Brain microvascular endothelial cell (primary cell): Measurements from ENCODE around the gene GLOD4.
"Not testable (repeated sequence)": the region's sequence is repeated elsewhere in the genome, so short reads cannot be mapped to it uniquely, and the experiment has no call there.

Experiments
- DNase-seq: peaks from one replicate; pipeline ENCODE4 v3.0.0-alpha.2; 2020
- H3K27ac ChIP-seq: fragments of 250-450 bp; sonication (Bioruptor Pico); 2 replicates; pipeline ENCODE4 v1.5.1; 2020; ENCODE audit warnings: mild to moderate bottlenecking, moderate library complexity
- H3K27me3 ChIP-seq: fragments of 250-450 bp; sonication (Bioruptor Pico); replicated peaks from 2 replicates; pipeline ENCODE4 v1.5.1; 2020; ENCODE audit warnings: mild to moderate bottlenecking
- H3K36me3 ChIP-seq: fragments of 250-450 bp; sonication (Bioruptor Pico); replicated peaks from 2 replicates; pipeline ENCODE4 v1.5.1; 2020; ENCODE audit warnings: mild to moderate bottlenecking
- H3K4me3 ChIP-seq: 2 replicates; pipeline ENCODE4 v1.5.1; 2011; ENCODE audit warnings: low read depth, mild to moderate bottlenecking, control low read depth, low read length, moderate library complexity
- CTCF ChIP-seq: IDR thresholded peaks from 2 replicates; pipeline ENCODE4 v1.5.1; 2011; ENCODE audit warnings: low read depth, mild to moderate bottlenecking, moderate library complexity, low read length, control low read depth, inconsistent platforms; ENCODE audit errors: missing control alignments
- in situ Hi-C: cut with HindIII; loops from 2 replicates; pipeline ENCODE4 v1.10.0; 2017; ENCODE audit warnings: low sequenced_read_pairs, low pct_ligation_motif_present

GLOD4 gene

GRCh38 chr17:753418-753817, 28.7 kb downstream of the GLOD4 start:
- in situ Hi-C loops: no loop called here
- DNase-seq: no peak
- no peak for TF ChIP-seq CTCF
- no peaks in the 10 kb centered on the region for H3K27me3 ChIP-seq
- no peak overlapping the region for H3K27ac ChIP-seq
- H3K36me3 ChIP-seq: peaks cover 9% of the 10 kb centered on the region
- no peak overlapping the region for H3K4me3 ChIP-seq

- Histone ChIP-seq H3K4me3 (peak overlapping the region; percentile 71), H3K27ac (peak overlapping the region; percentile 74), H3K27me3 (no peaks in the 10 kb centered on the region), H3K36me3 (peaks cover 13% of the 10 kb centered on the region)
- in situ Hi-C loops: no loop called here
- no peak for TF ChIP-seq CTCF
- peak; percentile 18 for DNase-seq
These were observed 29.4 kb downstream of the GLOD4 start for GRCh38 chr17:752620-753219.

GRCh38 chr17:752002-752619, 30.0 kb downstream of the GLOD4 start, which contains the start of gene GEMIN4:
Gene GEMIN4, minus strand, starts transcription at chr17:752264. Its CDS starts 122 bp downstream, at chr17:752142.
- H3K36me3 ChIP-seq: peaks cover 13% of the 10 kb centered on the region
- no peaks in the 10 kb centered on the region for H3K27me3 ChIP-seq
- peak within 1 kb of the TSS; percentile 74 for H3K27ac ChIP-seq
- peak within 1 kb of the TSS; percentile 71 for H3K4me3 ChIP-seq
- in situ Hi-C loops: no loop called here
- peak; percentile 82 for TF ChIP-seq CTCF
- DNase-seq: peak; percentile 77

GRCh38 chr17:751269-752001, 30.6 kb downstream of the GLOD4 start:
- Histone ChIP-seq H3K4me3 (peak overlapping the region; percentile 71), H3K36me3 (peaks cover 11% of the 10 kb centered on the region), H3K27ac (peak overlapping the region; percentile 74), H3K27me3 (no peaks in the 10 kb centered on the region)
- in situ Hi-C loops: no loop called here
- peak; percentile 19 for DNase-seq
- TF ChIP-seq CTCF: no peak

GRCh38 chr17:750431-751037, 31.5 kb downstream of the GLOD4 start:
- DNase-seq: no peak
- no peak overlapping the region for H3K27ac ChIP-seq
- in situ Hi-C loops: no loop called here
- peak overlapping the region; percentile 71 for H3K4me3 ChIP-seq
- peaks cover 18% of the 10 kb centered on the region for H3K36me3 ChIP-seq
- no peaks in the 10 kb centered on the region for H3K27me3 ChIP-seq
- no peak for TF ChIP-seq CTCF

GRCh38 chr17:749359-749758, 32.7 kb downstream of the GLOD4 start:
- H3K4me3 ChIP-seq, H3K27ac ChIP-seq, H3K27me3 ChIP-seq, DNase-seq, in situ Hi-C loops: not testable (repeated sequence)
- H3K36me3 ChIP-seq: peaks cover 27% of the 10 kb centered on the region

- DNase-seq, H3K27me3 ChIP-seq, H3K27ac ChIP-seq, in situ Hi-C loops, H3K4me3 ChIP-seq: not testable (repeated sequence)
- H3K36me3 ChIP-seq: peaks cover 30% of the 10 kb centered on the region
These were observed 33.5 kb downstream of the GLOD4 start for GRCh38 chr17:748604-749003.
